Measurements from ENCODE around the gene C18orf54. TPM values are rescaled to one million over a fixed set of nuclear protein-coding genes. Genes with fewer than 3 reads are reported as not detected.
"Not testable (repeated sequence)": the region's sequence is repeated elsewhere in the genome, so short reads cannot be mapped to it uniquely, and the experiment has no call there.

C18orf54 gene
- total RNA-seq, 1 donor from 2014 or later: 10.4 TPM

GRCh38 chr18:54358495-54359040 is 862 bp downstream of the C18orf54 start:
- Mint-ChIP-seq H3K27me3 (ENCODE audit: low read depth) (no peaks in the 10 kb centered on the region), H3K27ac (peak overlapping the region; percentile 97)

GRCh38 chr18:54359233-54359632 is 1.5 kb downstream of the C18orf54 start:
- Mint-ChIP-seq H3K27ac (no peak overlapping the region), H3K4me1 (ENCODE audit: low read depth) (peaks cover 21% of the 10 kb centered on the region), H3K9me3 (no peaks in the 10 kb centered on the region), H3K36me3 (ENCODE audit: low read depth) (peaks cover 22% of the 10 kb centered on the region), H3K27me3 (ENCODE audit: low read depth) (no peaks in the 10 kb centered on the region), H3K4me3 (ENCODE audit: low read depth) (peak overlapping the region; percentile 99)
- intact Hi-C loops (cut with micrococcal nuclease): no loop called here
- no peak for DNase-seq (ENCODE audit: low spot score)

More at GRCh38 chr18:54358495-54359040, 862 bp downstream of the C18orf54 start:
- peak overlapping the region; percentile 99 for H3K4me3 Mint-ChIP-seq (ENCODE audit: low read depth)
- no peaks in the 10 kb centered on the region for H3K9me3 Mint-ChIP-seq
- H3K4me1 Mint-ChIP-seq (ENCODE audit: low read depth): peaks cover 21% of the 10 kb centered on the region
- DNase-seq (ENCODE audit: low spot score): no peak
- H3K36me3 Mint-ChIP-seq (ENCODE audit: low read depth): peaks cover 22% of the 10 kb centered on the region
- intact Hi-C loops (cut with micrococcal nuclease): loop anchor here (1.0 kb wide), 1 partner anchor 30 kb away; no protein-coding TSS in a partner anchor

- intact Hi-C loops (cut with micrococcal nuclease): no loop called here
- Mint-ChIP-seq H3K4me3 (ENCODE audit: low read depth) (no peak overlapping the region), H3K36me3 (ENCODE audit: low read depth) (peaks cover 22% of the 10 kb centered on the region), H3K27ac (no peak overlapping the region), H3K9me3 (no peaks in the 10 kb centered on the region), H3K27me3 (ENCODE audit: low read depth) (no peaks in the 10 kb centered on the region), H3K4me1 (ENCODE audit: low read depth) (peaks cover 21% of the 10 kb centered on the region)
- DNase-seq (ENCODE audit: low spot score): no peak
Measured at GRCh38 chr18:54360406-54360805, 2.7 kb downstream of the C18orf54 start.

- intact Hi-C loops (cut with micrococcal nuclease): no loop called here
- H3K4me1 Mint-ChIP-seq (ENCODE audit: low read depth): no peaks in the 10 kb centered on the region
- no peak overlapping the region for H3K27ac Mint-ChIP-seq
- H3K27me3 Mint-ChIP-seq (ENCODE audit: low read depth): no peaks in the 10 kb centered on the region
- no peaks in the 10 kb centered on the region for H3K9me3 Mint-ChIP-seq
- DNase-seq (ENCODE audit: low spot score): no peak
- no peak overlapping the region for H3K4me3 Mint-ChIP-seq (ENCODE audit: low read depth)
- peaks cover 39% of the 10 kb centered on the region for H3K36me3 Mint-ChIP-seq (ENCODE audit: low read depth)
Measured at GRCh38 chr18:54378057-54378456, 20.4 kb downstream of the C18orf54 start.

- Mint-ChIP-seq H3K27ac (no peak overlapping the region), H3K27me3 (ENCODE audit: low read depth) (no peaks in the 10 kb centered on the region), H3K4me1 (ENCODE audit: low read depth) (no peaks in the 10 kb centered on the region), H3K4me3 (ENCODE audit: low read depth) (no peak overlapping the region), H3K9me3 (no peaks in the 10 kb centered on the region), H3K36me3 (ENCODE audit: low read depth) (peaks cover 26% of the 10 kb centered on the region)
- intact Hi-C loops (cut with micrococcal nuclease): no loop called here
- DNase-seq (ENCODE audit: low spot score): no peak
Measured at GRCh38 chr18:54381640-54382039, 23.9 kb downstream of the C18orf54 start.

- Mint-ChIP-seq H3K36me3 (ENCODE audit: low read depth) (peaks cover 25% of the 10 kb centered on the region), H3K9me3 (no peaks in the 10 kb centered on the region), H3K27ac (no peak overlapping the region), H3K4me1 (ENCODE audit: low read depth) (no peaks in the 10 kb centered on the region), H3K27me3 (ENCODE audit: low read depth) (no peaks in the 10 kb centered on the region), H3K4me3 (ENCODE audit: low read depth) (no peak overlapping the region)
- intact Hi-C loops (cut with micrococcal nuclease): no loop called here
- no peak for DNase-seq (ENCODE audit: low spot score)
Measured at GRCh38 chr18:54382076-54382475, 24.4 kb downstream of the C18orf54 start.

GRCh38 chr18:54382733-54383252 is 25.1 kb downstream of the C18orf54 start:
- no peak for DNase-seq (ENCODE audit: low spot score)
- Mint-ChIP-seq H3K27me3 (ENCODE audit: low read depth) (no peaks in the 10 kb centered on the region), H3K27ac (no peak overlapping the region), H3K4me1 (ENCODE audit: low read depth) (peaks cover under 1% of the 10 kb centered on the region), H3K36me3 (ENCODE audit: low read depth) (peaks cover 25% of the 10 kb centered on the region), H3K9me3 (no peaks in the 10 kb centered on the region), H3K4me3 (ENCODE audit: low read depth) (no peak overlapping the region)
- intact Hi-C loops (cut with micrococcal nuclease): no loop called here

DNA sequence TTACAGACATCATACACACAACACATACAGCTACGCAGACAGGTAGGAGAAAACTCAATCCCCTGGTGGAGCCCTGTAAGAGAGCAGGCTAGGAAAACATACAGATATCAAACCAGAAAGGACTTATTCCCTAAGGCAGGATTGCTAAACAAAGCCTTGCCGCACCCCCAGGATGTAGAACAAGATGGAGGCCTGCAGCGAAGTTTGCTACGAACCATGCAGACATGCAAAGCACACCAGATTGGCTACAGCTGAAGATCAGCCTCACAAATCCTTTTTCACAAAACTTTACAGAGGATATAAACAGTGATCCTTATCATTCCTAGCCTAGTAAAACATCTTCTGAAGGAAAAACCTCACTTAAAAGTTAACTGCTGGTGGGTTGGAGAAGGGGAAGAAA is 28.3 kb downstream of the C18orf54 start:
- no peak for DNase-seq (ENCODE audit: low spot score)
- H3K36me3 Mint-ChIP-seq (ENCODE audit: low read depth): peaks cover 14% of the 10 kb centered on the region
- peaks cover 25% of the 10 kb centered on the region for H3K4me1 Mint-ChIP-seq (ENCODE audit: low read depth)
- no peak overlapping the region for H3K27ac Mint-ChIP-seq
- no peak overlapping the region for H3K4me3 Mint-ChIP-seq (ENCODE audit: low read depth)
- H3K27me3 Mint-ChIP-seq (ENCODE audit: low read depth): no peaks in the 10 kb centered on the region
- intact Hi-C loops (cut with micrococcal nuclease): no loop called here
- H3K9me3 Mint-ChIP-seq: no peaks in the 10 kb centered on the region

GRCh38 chr18:54386800-54387495 is 29.2 kb downstream of the C18orf54 start:
- H3K27ac Mint-ChIP-seq; H3K9me3 Mint-ChIP-seq; H3K36me3 Mint-ChIP-seq (ENCODE audit: low read depth); H3K27me3 Mint-ChIP-seq (ENCODE audit: low read depth); DNase-seq (ENCODE audit: low spot score); intact Hi-C loops (cut with micrococcal nuclease); H3K4me3 Mint-ChIP-seq (ENCODE audit: low read depth): not testable (repeated sequence)
- peaks cover 28% of the 10 kb centered on the region for H3K4me1 Mint-ChIP-seq (ENCODE audit: low read depth)

- intact Hi-C loops (cut with micrococcal nuclease): loop anchor here (1.0 kb wide), 1 partner anchor 29 kb away; no protein-coding TSS in a partner anchor
- H3K4me1 Mint-ChIP-seq (ENCODE audit: low read depth): peaks cover 32% of the 10 kb centered on the region
- H3K27ac Mint-ChIP-seq: no peak overlapping the region
Measured at GRCh38 chr18:54387631-54388030, 29.9 kb downstream of the C18orf54 start.

GRCh38 chr18:54388203-54389142 is 30.8 kb downstream of the C18orf54 start:
- DNase-seq (ENCODE audit: low spot score): peak; percentile 30
- H3K9me3 Mint-ChIP-seq: no peaks in the 10 kb centered on the region
- H3K4me1 Mint-ChIP-seq (ENCODE audit: low read depth): peaks cover 35% of the 10 kb centered on the region
- no peak overlapping the region for H3K4me3 Mint-ChIP-seq (ENCODE audit: low read depth)
- H3K36me3 Mint-ChIP-seq (ENCODE audit: low read depth): peaks cover 2% of the 10 kb centered on the region
- intact Hi-C loops (cut with micrococcal nuclease): loop anchor here (1.0 kb wide), 1 partner anchor 30 kb away; no protein-coding TSS in a partner anchor
- peak overlapping the region; percentile 44 for H3K27ac Mint-ChIP-seq
- no peaks in the 10 kb centered on the region for H3K27me3 Mint-ChIP-seq (ENCODE audit: low read depth)

More at GRCh38 chr18:54387631-54388030, 29.9 kb downstream of the C18orf54 start:
- H3K27me3 Mint-ChIP-seq (ENCODE audit: low read depth): no peaks in the 10 kb centered on the region
- H3K36me3 Mint-ChIP-seq (ENCODE audit: low read depth): peaks cover 2% of the 10 kb centered on the region
- no peaks in the 10 kb centered on the region for H3K9me3 Mint-ChIP-seq
- no peak overlapping the region for H3K4me3 Mint-ChIP-seq (ENCODE audit: low read depth)
- DNase-seq (ENCODE audit: low spot score): no peak

DNA sequence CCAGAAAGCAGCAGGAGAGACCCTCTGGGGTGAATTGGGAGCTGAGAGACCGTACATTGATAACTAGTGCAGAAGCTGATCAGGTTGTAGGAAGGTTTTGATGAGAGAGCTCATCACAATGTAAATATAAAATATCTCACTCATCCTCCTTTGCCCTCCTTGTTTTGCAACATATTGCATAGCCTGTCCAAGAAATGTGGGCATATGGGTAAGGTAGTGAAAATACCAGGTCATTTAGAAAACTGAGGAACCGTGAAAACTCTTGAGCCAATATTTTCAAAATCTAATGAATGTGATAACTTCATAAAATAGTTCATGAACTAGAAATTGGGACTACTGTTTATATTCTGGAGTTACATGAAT is 31.4 kb downstream of the C18orf54 start:
- H3K4me1 Mint-ChIP-seq (ENCODE audit: low read depth): peaks cover 36% of the 10 kb centered on the region
- intact Hi-C loops (cut with micrococcal nuclease): no loop called here
- H3K27ac Mint-ChIP-seq: peak overlapping the region; percentile 44
- H3K36me3 Mint-ChIP-seq (ENCODE audit: low read depth): peaks cover 2% of the 10 kb centered on the region
- no peak for DNase-seq (ENCODE audit: low spot score)
- H3K27me3 Mint-ChIP-seq (ENCODE audit: low read depth): no peaks in the 10 kb centered on the region
- H3K9me3 Mint-ChIP-seq: no peaks in the 10 kb centered on the region
- no peak overlapping the region for H3K4me3 Mint-ChIP-seq (ENCODE audit: low read depth)

Measured in activated T-helper 2 cell treated with anti-CD3 and anti-CD28 coated beads, Interferon-gamma antibody, Interleukin-2, Interleukin-4, amounts not matched to agents 10 μg/mL and 5 μg/mL and 100 μg/mL, durations not matched to agents 14 hours and 24 hours and 36 hours (primary cell).